Stimulated activated CD4-positive, alpha-beta T cell treated with anti-CD3 and anti-CD28 coated beads, TNF-alpha, amount 100 ng/mL, for 48 hours (primary cell): ENCODE data around the gene MTHFD1.
A peak's percentile ranks its signal among the peaks of the same experiment; 100 is the strongest.

Source experiments
- DNase-seq, 3 donors: peaks; one replicate each; pipeline ENCODE4 v3.0.0-alpha.2; 2020; ENCODE audit warnings: low read depth in 3 of 3

Gene MTHFD1

GRCh38 chr14:64495252-64495651 is 107.1 kb downstream of the MTHFD1 start:
- DNase-seq, result no peak

- no peak for DNase-seq
These were observed 108.6 kb downstream of the MTHFD1 start for GRCh38 chr14:64496764-64497163.

GRCh38 chr14:64500088-64500487 is 111.9 kb downstream of the MTHFD1 start:
- DNase-seq, result no peak

- no peak for DNase-seq
These were observed 113.4 kb downstream of the MTHFD1 start for GRCh38 chr14:64501411-64502171.

GRCh38 chr14:64502456-64502855 is 114.3 kb downstream of the MTHFD1 start:
- no peak for DNase-seq

- DNase-seq, result no peak
These were observed 114.8 kb downstream of the MTHFD1 start for GRCh38 chr14:64502887-64503433.

GRCh38 chr14:64503434-64504309 is 115.5 kb downstream of the MTHFD1 start, which contains the start of gene ZBTB25:
Gene ZBTB25, minus strand, starts transcription at chr14:64503838. Its CDS starts 13,305 bp downstream, at chr14:64490533.
- DNase-seq, result peak; percentile 80 to 89 (median 89)

GRCh38 chr14:64504310-64504896 is 116.2 kb downstream of the MTHFD1 start, which contains the start of gene ZBTB1:
Gene ZBTB1, plus strand, starts transcription at chr14:64504770. Its CDS starts 16,735 bp downstream, at chr14:64521505.
- DNase-seq, result peak; percentile 74 to 84 (median 75)

- DNase-seq, result peak; percentile 67 to 89 (median 82)
These were observed 117.0 kb downstream of the MTHFD1 start for GRCh38 chr14:64504897-64505794.

GRCh38 chr14:64506721-64507120 is 118.6 kb downstream of the MTHFD1 start:
- DNase-seq, result no peak

- DNase-seq, result peak in 1 of 3 donors; percentile 44
These were observed 119.4 kb downstream of the MTHFD1 start for GRCh38 chr14:64507376-64508156.

GRCh38 chr14:64508215-64508776 is 120.1 kb downstream of the MTHFD1 start:
- no peak for DNase-seq

GRCh38 chr14:64509036-64509435 is 120.9 kb downstream of the MTHFD1 start:
- no peak for DNase-seq
